ENCODE results near the gene SLC13A1.

SLC13A1 gene

DNA sequence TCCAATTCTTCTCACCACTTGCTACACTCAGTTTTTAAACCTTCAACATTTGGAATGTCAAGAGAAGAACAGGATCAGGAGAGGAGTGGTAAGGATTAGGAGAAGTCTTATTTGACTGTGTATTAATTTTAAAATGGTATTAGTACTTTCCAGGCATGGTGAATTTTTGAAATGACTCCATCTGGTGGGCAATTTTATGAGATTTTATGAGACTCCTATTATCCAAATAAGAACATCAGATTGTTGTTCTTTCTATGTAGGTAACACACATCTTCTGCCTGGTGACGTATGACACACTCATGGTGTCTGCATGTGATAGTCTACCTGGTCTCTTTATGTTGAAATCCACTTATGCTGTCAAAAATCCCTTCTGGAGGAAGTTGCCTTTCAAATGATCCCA is 51.0 kb downstream of the SLC13A1 start:
- Histone ChIP-seq H3K4me1 (no peaks in the 10 kb centered on the region), H3K9me3 (no peaks in the 10 kb centered on the region), H3K27me3 (no peaks in the 10 kb centered on the region), H3K36me3 (no peaks in the 10 kb centered on the region), H3K4me3 (ENCODE audit: low read depth, low read length) (no peak overlapping the region)
- no peak for DNase-seq
- TF ChIP-seq, protein P1, sequence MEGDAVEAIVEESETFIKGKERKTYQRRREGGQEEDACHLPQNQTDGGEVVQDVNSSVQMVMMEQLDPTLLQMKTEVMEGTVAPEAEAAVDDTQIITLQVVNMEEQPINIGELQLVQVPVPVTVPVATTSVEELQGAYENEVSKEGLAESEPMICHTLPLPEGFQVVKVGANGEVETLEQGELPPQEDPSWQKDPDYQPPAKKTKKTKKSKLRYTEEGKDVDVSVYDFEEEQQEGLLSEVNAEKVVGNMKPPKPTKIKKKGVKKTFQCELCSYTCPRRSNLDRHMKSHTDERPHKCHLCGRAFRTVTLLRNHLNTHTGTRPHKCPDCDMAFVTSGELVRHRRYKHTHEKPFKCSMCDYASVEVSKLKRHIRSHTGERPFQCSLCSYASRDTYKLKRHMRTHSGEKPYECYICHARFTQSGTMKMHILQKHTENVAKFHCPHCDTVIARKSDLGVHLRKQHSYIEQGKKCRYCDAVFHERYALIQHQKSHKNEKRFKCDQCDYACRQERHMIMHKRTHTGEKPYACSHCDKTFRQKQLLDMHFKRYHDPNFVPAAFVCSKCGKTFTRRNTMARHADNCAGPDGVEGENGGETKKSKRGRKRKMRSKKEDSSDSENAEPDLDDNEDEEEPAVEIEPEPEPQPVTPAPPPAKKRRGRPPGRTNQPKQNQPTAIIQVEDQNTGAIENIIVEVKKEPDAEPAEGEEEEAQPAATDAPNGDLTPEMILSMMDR (IDR thresholded peaks at IDR 0.05; ENCODE audit: low read depth, low read length): peak; percentile 19; the same call in 1 of the 2 replicates

GRCh38 chr7:123143252-123144006 is 56.3 kb downstream of the SLC13A1 start:
- Histone ChIP-seq H3K4me3 (ENCODE audit: low read depth, low read length) (no peak overlapping the region), H3K27me3 (no peaks in the 10 kb centered on the region), H3K4me1 (no peaks in the 10 kb centered on the region), H3K36me3 (no peaks in the 10 kb centered on the region), H3K9me3 (no peaks in the 10 kb centered on the region)
- DNase-seq: no peak
- TF ChIP-seq, protein P1 (IDR thresholded peaks at IDR 0.05; ENCODE audit: low read depth, low read length): no peak

- H3K4me1 ChIP-seq: no peaks in the 10 kb centered on the region
- H3K27me3 ChIP-seq: no peaks in the 10 kb centered on the region
These were observed 59.2 kb downstream of the SLC13A1 start for GRCh38 chr7:123140561-123140960.

DNA sequence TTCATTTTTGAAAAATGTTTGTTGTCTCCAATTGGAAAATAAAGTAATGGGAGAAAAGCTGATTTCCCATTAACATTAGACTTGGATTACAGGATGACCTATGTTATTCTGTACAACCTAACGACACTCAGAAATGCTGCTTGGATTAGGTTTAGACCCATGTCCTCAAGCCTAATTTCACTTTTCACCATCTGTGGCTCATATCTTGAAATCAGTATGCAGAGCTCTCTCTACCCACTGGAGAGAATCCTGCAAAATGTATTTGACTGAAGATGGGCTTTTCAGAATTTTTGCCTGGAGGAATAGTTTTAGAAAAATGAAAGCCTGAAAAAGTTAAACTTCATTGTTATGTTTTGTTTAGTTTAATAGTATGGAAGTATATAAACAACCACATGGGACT is 63.8 kb downstream of the SLC13A1 start:
- H3K9me3 ChIP-seq: no peaks in the 10 kb centered on the region
- no peaks in the 10 kb centered on the region for H3K27me3 ChIP-seq
- TF ChIP-seq, protein P1 (IDR thresholded peaks at IDR 0.05; ENCODE audit: low read depth, low read length): no peak
- H3K4me3 ChIP-seq (ENCODE audit: low read depth, low read length): no peak overlapping the region
- DNase-seq: no peak
- H3K36me3 ChIP-seq: no peaks in the 10 kb centered on the region
- no peaks in the 10 kb centered on the region for H3K4me1 ChIP-seq

More at GRCh38 chr7:123140561-123140960, 59.2 kb downstream of the SLC13A1 start:
- H3K4me3 ChIP-seq (ENCODE audit: low read depth, low read length): no peak overlapping the region
- TF ChIP-seq, protein P1 (IDR thresholded peaks at IDR 0.05; ENCODE audit: low read depth, low read length): no peak
- no peaks in the 10 kb centered on the region for H3K36me3 ChIP-seq
- no peak for DNase-seq
- H3K9me3 ChIP-seq: no peaks in the 10 kb centered on the region

GRCh38 chr7:123133924-123134323 is 65.8 kb downstream of the SLC13A1 start:
- no peak overlapping the region for H3K4me3 ChIP-seq (ENCODE audit: low read depth, low read length)
- H3K9me3 ChIP-seq: no peaks in the 10 kb centered on the region
- no peaks in the 10 kb centered on the region for H3K36me3 ChIP-seq
- DNase-seq: no peak
- TF ChIP-seq, protein P1 (IDR thresholded peaks at IDR 0.05; ENCODE audit: low read depth, low read length): no peak
- no peaks in the 10 kb centered on the region for H3K27me3 ChIP-seq
- H3K4me1 ChIP-seq: no peaks in the 10 kb centered on the region

- Histone ChIP-seq H3K4me3 (ENCODE audit: low read depth, low read length) (no peak overlapping the region), H3K9me3 (no peaks in the 10 kb centered on the region), H3K27me3 (no peaks in the 10 kb centered on the region), H3K36me3 (no peaks in the 10 kb centered on the region), H3K4me1 (no peaks in the 10 kb centered on the region)
- DNase-seq: no peak
- TF ChIP-seq, protein P1 (IDR thresholded peaks at IDR 0.05; ENCODE audit: low read depth, low read length): no peak
These were observed 67.8 kb downstream of the SLC13A1 start for GRCh38 chr7:123131961-123132360.
